C4-2B (cell line): Measurements from ENCODE around the gene KCNJ10.

ENCODE experiments used
- CTCF ChIP-seq: fragments of 450-650 bp; conservative IDR thresholded peaks from 2 replicates; pipeline ENCODE4 v1.5.1; 2017; ENCODE audit warnings: mild to moderate bottlenecking
- ZFX ChIP-seq: fragments of 450-650 bp; IDR thresholded peaks from 2 replicates; pipeline ENCODE4 v1.6.1; 2017

DNA sequence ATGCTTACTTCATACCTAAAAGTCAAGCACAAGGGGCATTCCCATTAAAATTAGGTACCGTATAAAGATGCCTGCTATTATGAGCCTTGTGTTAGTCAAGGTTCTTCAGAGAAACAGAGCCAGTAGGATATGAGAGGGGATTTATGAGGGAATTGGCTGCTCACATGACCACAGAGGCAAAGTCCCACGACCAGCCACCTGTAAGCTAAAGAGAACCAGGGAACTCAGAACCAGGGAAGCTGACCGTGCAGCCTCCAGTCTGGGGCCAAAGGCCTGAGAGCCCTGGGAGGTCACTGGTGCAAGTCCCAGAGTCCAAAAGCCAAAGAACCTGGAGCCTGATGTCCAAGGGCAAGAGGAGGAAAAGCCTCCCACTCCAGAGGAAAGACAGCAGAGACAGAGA lies 58.2 kb downstream of the KCNJ10 start:
- TF ChIP-seq CTCF: no peak
- TF ChIP-seq ZFX: no peak
